ENCODE measurements around the gene ACKR3. TPM values are rescaled to one million over a fixed set of nuclear protein-coding genes. Genes with fewer than 3 reads are reported as not detected.

The ACKR3 gene
- total RNA-seq, 4 donors from 2014 or later = 22.9 to 115 (median 64.6) TPM

DNA sequence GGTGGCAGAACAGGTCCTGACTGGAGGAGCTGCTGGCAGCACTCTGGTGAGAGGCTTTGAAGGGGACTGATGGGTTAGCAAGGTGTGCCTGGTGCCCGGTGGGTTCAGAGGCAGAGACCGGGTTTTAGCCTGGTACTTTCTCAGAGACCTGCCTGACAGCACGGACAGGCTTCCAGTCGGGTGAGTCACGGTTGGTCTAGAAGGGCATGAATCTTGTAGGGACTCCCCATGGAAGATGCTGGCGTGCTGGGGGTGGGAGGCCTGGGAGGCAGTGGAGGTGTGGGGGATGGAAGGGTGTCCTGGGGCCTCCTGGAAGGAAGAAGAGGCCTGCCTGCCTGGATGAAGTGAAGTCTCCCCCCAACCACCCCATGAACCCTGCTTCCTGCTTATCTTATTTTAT, 52.6 kb downstream of the ACKR3 start:
- DNase-seq (ENCODE audit: low spot score) = no peak
- TF ChIP-seq, protein P1, sequence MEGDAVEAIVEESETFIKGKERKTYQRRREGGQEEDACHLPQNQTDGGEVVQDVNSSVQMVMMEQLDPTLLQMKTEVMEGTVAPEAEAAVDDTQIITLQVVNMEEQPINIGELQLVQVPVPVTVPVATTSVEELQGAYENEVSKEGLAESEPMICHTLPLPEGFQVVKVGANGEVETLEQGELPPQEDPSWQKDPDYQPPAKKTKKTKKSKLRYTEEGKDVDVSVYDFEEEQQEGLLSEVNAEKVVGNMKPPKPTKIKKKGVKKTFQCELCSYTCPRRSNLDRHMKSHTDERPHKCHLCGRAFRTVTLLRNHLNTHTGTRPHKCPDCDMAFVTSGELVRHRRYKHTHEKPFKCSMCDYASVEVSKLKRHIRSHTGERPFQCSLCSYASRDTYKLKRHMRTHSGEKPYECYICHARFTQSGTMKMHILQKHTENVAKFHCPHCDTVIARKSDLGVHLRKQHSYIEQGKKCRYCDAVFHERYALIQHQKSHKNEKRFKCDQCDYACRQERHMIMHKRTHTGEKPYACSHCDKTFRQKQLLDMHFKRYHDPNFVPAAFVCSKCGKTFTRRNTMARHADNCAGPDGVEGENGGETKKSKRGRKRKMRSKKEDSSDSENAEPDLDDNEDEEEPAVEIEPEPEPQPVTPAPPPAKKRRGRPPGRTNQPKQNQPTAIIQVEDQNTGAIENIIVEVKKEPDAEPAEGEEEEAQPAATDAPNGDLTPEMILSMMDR (IDR thresholded peaks at IDR 0.05) = no peak

GRCh38 chr2:236622660-236623059, 53.0 kb downstream of the ACKR3 start:
- DNase-seq (ENCODE audit: low spot score) = no peak
- TF ChIP-seq, protein P1 (IDR thresholded peaks at IDR 0.05) = no peak
- no peak for ATAC-seq (ENCODE audit: low FRiP score)

More for the DNA sequence above, 52.6 kb downstream of the ACKR3 start:
- no peak for ATAC-seq (ENCODE audit: low FRiP score)

GRCh38 chr2:236623816-236624215, 54.2 kb downstream of the ACKR3 start:
- no peak for ATAC-seq (ENCODE audit: low FRiP score)
- TF ChIP-seq, protein P1 (IDR thresholded peaks at IDR 0.05) = no peak
- no peak for DNase-seq (ENCODE audit: low spot score)

DNA sequence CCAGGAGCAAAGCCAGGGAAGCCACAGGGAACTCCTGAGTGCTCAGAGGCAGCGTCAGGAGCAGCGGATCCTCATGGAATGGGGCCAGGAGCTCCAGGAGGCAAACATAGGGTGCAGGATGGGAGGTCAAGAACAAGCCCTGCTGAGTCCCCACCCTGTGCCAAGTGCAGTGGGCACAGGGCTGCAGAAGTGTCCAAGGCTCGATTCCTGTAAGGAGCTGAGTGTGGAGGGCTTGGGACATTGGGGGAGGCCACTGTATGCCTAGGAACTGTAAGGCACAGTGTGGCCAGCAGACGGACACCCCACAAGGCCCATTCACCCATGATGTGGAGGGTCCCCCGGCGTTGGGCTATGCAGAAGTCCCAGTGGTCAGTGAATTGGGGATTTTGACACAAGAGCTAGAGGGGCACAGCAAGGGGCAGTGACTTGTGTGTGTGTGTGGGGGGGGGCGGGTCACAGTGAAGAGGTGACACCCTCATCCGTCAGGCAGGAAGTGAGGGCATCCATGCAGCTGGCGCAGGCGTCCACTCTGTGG, 55.6 kb downstream of the ACKR3 start:
- TF ChIP-seq, protein P1 (IDR thresholded peaks at IDR 0.05) = no peak
- DNase-seq (ENCODE audit: low spot score) (no peak), ATAC-seq (ENCODE audit: low FRiP score) (no peak)

DNA sequence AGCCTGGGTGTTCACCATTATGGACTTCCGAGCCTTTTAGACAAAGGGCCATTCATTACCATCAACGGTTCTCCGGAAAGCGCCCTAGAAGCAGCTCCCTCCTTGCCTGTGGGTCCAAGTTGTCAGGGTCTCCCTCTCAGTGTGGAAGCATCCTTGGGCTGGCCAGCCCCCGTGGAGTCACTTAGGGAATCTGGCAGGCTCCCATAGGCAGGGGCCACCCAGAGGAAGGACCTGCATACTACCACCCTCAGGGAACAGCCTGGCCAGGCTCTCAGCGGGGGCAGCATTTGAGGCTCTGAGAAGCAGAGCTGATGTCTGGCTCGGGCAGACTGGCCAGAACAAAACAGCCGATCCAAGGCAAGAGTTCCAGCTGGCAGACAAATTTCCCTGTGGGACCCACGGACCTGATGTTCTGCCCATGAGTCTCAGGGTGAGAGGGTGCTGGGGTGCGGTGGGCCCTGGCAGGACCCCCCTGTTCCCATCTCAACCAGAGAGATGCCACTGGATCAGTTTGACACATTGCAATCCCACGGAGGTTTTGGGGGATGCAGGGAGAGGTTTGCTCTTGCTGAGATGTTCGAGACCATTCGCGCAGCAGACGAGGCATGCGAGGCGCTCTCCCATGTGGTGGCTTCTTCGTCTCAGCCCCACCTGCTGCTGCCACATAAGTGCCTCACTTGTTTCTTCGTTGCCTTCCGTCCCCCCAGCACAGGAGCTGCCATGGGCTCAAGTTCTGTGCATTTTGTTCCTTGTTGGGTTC, 56.9 kb downstream of the ACKR3 start:
- TF ChIP-seq, protein P1 (IDR thresholded peaks at IDR 0.05) = no peak
- ATAC-seq (ENCODE audit: low FRiP score) (no peak), DNase-seq (ENCODE audit: low spot score) (no peak)

DNA sequence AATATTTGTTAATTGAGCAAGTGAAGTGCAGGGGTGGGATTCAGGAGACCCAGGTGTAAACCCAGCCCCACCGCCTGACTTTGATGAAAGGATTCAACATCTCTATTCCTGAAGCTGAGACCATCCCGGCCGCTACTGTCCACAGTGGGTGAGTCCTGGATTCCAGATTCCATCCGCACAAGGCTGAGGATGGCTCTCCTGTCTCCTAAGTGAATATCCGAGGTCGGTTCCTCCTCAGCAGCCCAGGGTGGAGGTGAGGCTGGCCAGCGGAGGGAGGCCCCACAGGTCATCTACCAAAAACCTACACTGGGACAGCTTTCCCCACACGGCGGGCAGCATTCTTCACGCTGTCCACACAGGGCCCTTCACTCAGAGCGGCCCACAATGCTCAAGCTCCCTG, 57.6 kb downstream of the ACKR3 start:
- no peak for DNase-seq (ENCODE audit: low spot score)
- no peak for ATAC-seq (ENCODE audit: low FRiP score)
- TF ChIP-seq, protein P1 (IDR thresholded peaks at IDR 0.05) = no peak

DNA sequence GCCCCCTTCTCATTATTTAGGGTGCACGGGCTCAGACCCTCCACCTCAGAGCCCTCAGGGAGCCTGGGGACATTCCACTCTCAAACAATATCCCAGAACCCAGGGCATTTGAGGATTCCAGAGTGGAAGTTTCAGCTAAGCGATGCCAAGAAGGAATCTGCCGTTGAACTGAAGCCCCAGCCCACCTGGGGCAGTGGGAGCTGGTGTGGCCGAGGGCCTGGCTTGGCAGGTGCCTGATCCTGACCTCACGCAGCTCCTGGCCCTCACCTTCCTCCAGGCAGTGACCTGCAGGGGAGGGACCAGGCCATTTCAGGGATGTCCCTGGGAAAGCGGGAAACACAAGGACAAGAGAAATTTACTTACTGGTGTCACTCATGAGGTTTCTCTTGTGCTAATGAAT, 58.2 kb downstream of the ACKR3 start:
- ATAC-seq (ENCODE audit: low FRiP score) = no peak
- TF ChIP-seq, protein P1 (IDR thresholded peaks at IDR 0.05) = no peak
- DNase-seq (ENCODE audit: low spot score) = no peak
